CD4-positive, alpha-beta T cell treated with Interleukin-17A for 1 hour (primary cell): ENCODE results near the gene ZNF487.
"Not testable (repeated sequence)": the region's sequence is repeated elsewhere in the genome, so short reads cannot be mapped to it uniquely, and the experiment has no call there.

Experiments used
- DNase-seq: peaks from one replicate; pipeline ENCODE4 v3.0.0-alpha.2; 2020

Gene ZNF487

GRCh38 chr10:43407148-43407575 is 29.7 kb upstream of the ZNF487 start:
- peak; percentile 59 for DNase-seq

DNA sequence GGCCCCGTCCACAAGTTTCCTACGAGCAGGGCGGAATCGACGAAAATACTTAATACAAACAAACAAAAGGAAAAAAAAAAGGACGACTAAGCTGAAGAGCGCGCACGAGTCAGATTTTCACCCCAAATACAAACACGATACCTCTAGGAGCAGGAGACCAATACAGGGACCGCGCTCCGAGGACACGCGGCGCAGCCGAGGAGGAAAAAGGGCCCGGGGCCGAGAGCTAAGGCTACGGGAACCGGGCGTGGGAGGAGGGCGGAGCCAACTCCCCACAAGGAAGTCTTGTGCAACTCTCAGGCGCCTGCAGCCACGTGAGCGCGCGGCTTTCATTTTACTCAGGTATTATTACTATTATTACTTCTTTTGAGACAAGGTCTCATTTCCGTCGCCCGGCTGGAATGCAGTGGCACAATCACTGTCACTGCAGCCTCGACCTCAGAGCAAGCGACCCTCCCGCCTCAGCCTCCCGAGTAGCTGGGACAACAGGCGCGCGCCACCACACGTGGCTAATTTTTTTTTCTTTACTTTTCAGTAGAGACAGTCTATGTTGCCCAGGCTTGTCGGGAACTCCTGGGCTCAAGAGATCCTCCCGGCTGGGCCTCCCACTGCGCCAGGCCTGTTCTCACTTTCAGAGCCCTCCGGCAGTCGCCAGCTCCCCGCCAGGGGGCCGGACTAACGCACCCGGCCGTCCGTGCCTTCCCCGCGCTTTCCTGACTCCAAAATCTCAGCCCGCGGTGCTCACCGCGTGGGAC is 29.2 kb upstream of the ZNF487 start:
- peak; percentile 88 for DNase-seq

GRCh38 chr10:43408331-43408709 is 28.6 kb upstream of the ZNF487 start:
- DNase-seq: no peak

DNA sequence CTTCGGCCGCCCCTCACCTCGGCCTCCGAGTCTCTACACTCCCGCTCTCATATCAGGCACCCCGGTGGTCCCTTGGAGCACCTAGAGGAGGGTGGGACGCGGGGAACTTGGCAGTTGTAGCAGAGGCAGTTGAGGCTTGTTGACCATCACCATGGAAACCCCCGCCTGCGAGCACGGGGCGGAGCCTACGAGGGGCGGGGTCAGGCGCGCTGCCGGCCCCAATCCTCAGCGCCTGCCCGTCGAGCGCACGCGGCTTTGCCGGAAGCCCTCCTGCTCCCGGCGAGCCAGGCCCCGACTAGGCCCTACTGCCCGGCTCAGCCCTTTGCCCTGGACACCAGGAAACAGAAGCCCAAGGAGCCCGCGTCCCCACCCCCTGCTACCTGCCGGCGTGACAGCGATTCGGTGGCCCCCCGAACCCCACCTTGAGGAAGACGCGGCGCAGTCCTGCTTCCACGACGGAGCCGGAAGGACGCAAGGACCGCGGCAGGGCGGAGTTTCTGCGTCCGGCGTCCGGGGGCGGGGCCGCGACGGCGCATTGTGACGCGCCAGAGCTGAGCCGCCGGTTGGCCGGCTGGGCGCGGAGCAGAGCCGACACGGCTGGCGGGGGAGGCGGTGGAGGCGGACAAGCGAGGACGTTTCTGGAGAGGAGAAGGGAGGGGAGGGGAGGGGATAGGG is 28.1 kb upstream of the ZNF487 start, which contains the start of gene HNRNPF:
Gene HNRNPF, minus strand, starts transcription at position 477 of the 675 bp plus-strand sequence. CDS start 21,302 bp downstream, outside the sequence.
- DNase-seq: peak; percentile 97

DNA sequence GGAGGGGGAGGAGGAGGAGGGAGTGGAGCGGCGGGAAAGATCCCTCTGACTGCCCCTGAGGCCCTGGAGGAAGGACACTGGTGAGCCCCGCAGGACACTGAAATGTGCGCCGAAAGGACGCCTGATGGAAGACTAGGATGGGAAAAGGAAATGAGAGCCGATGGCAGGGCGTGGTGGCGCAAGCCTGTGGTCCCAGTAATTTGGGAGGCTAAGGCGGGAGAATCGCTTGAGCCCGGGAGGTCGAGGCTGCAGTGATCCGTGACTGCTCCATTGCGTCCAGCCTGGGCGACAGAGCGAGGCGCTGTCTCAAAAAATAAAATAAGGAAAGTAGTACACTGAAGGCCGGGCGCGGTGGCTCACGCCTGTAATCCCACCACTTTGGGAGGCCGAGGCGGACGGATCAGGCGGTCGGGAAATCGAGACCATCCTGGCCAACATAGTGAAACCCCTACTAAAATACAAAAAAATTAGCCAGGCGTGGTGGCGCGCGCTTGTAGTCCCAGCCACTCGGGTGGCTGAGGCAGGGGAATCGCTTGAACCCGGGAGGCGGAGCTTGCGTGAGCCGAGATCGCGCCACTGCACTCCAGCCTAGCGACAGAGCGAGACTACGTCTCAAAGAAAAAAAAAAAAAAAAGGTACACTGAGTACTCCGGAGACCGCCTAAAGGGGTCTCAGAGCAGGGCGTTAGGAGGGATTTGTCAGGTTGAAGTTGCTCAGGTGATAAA is 27.4 kb upstream of the ZNF487 start:
- peak; percentile 87 for DNase-seq

DNA sequence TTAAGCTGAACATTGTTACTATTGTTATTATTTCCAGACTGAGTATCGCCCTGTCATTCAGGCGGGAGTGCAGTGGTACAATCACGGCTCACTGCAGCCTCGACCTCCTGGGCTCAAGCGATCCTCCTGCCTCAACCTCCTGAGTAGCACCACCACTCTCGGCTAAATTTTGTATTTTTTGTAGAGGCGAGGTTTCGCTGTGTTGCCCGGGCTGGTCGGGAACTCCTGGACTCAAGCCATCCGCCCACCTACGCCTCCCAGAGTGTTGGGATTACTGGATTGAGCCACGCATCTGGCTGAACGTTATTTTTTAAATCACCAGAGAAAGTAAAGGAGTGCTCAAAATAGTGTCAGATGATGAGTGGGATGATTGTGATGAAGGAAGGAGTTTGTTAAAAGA is 26.6 kb upstream of the ZNF487 start:
- DNase-seq: no peak

DNA sequence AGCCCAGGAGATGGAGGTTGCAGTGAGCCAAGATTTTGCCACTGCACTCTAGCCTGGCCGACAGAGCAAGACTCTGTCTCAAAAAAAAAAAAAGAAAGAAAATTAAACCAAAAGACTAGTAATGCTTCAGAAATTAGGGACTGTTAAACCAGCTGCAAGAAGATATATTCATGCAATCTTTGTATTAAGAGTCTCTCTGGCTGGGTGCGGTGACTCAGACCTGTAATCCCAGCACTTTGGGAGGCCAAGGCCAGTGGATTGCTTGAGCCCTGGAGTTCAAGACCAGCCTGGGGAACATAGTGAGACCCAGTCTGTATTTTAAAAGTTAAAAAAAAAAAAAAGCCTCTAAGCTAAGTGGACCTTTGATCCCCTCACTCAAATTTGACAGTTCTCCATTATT is 25.4 kb upstream of the ZNF487 start:
- DNase-seq: no peak

- no peak for DNase-seq
Measured at GRCh38 chr10:43415544-43415943, 21.4 kb upstream of the ZNF487 start.

DNA sequence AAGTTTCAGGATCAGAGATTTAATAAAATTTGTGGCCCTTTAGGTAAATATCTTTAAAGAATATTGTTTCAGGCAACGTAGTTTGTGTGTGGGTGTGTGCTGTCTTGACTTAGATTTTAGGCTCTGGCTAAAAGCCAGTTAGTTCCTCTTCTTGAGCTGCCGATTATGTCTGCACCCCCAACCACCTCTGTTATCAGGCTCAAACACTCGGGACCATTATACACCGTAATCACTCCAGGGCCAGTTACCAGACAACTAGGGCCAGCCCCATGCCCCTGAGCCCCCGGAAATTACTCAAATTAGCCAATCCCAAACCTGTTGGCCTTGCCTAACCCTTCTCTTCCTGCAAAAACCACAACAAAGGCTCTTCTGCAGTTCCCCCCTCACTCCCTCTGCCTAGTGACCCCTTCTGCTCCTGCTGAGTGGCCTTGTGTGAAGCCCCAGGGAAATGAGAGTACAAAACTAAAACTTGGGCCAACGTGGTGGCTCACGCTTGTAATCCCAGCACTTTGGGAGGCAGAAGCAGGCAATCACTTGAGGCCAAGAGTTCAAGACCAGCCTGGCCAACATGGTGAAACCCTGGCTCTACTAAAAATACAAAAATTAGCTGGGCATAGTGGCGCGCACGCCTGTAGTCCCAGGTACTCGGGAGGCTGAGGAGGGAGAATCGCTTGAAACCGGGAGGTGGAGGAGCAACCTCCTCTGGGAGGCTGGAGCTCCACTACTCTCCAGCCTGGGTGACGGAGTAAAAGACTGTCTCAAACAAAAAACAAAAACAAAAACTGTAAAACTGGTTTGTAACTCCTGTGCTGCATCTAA is 18.8 kb upstream of the ZNF487 start:
- peak; percentile 77 for DNase-seq

DNA sequence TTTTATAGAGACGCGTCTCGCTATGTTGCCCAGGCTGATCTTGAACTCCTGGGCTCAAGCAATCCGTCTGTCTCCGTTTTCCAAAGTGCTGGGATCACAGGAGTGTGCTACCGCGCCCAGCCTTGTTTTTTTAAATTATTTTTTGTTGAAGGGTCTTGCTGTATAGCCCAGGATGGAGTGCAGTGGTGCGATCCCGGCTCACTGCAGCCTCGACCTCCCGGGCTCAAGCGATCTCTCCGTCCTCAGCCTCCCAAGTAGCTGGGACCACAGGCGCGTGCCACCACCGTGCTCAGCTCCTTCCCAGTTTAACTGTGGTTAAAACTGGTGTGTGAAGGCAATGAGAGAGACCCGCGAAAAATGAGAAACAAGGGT is 16.9 kb upstream of the ZNF487 start:
- no peak for DNase-seq

DNA sequence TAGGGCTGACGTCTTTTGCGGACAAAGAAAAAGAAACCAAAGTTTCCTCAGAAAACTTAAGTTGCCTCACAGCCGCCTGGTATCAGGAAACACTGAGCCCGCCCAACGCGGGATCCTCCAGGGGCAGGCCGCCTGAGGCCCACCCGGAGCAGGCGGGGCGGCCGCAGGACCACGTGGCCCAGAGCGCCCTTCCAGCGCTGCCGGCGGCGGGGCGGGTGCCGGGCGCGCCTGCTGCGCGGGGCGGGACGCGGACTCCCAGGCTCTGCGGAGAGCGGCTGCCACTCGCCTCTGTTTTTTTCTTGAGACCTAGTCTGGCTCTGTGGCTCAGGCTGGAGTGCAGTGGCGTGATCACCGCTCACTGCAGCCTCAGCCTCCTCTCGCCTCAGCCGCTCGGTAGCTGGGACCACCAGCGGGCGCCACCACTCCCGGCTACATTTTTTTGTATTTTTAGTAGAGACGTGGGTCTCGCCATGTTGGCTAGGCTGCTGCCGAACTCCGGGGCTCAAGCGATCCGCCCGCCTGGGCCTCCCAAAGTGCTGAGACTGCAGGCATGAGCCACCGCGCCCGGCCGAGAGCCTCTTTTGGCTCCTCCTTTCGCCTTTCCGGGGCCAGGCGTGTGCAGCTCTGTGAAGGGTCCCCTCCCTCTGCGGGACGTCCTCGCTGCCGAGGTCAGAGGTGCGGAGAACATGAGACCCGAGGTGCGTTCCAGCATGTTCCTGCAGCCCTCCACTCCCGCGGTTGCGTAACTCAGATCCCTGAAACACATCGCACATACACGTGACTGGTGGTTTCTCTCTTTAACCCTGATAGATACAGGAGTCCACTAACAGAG is 16.3 kb upstream of the ZNF487 start:
- peak; percentile 83 for DNase-seq

DNA sequence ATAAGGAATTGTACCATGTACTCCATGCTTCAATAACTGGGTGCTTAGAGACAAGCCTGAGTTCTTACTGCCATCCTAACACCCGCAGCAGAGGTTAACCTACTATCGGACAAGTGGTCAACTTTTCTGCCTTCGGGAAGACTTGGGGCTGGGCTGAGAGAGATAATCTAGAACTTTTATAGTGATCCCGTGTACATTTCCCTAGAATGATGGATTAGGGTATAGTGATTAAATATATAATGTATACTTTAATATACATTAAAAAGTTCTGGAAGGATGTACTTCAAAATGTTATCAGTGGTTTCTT is 15.8 kb upstream of the ZNF487 start:
- no peak for DNase-seq

GRCh38 chr10:43421519-43421918 is 15.4 kb upstream of the ZNF487 start:
- no peak for DNase-seq

- not testable (repeated sequence) for DNase-seq
Measured at GRCh38 chr10:43421944-43422343, 15.0 kb upstream of the ZNF487 start.

DNA sequence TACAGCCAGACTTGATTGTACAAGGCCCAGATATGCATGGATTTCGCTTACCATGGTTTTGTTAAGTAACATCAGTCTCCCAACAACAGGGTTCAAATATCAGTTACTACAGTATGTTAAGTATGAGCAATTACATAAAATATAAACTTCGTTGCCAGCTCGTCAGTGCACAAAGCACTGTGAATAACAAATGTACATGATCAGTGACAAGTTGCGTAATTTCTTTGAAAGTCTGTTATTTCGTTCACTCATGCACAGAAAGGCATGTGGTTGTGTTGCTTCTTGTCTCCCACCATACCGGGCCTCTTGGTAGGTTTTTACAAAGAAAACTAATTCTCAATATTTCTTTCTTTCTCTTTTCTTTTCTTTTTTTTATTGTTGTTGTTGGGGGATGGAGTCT is 12.5 kb upstream of the ZNF487 start:
- no peak for DNase-seq

GRCh38 chr10:43426476-43426875 is 10.4 kb upstream of the ZNF487 start:
- not testable (repeated sequence) for DNase-seq

- peak; percentile 31 for DNase-seq
Measured at GRCh38 chr10:43427166-43427825, 9.6 kb upstream of the ZNF487 start.

GRCh38 chr10:43430926-43431663 is 5.8 kb upstream of the ZNF487 start:
- DNase-seq: no peak

GRCh38 chr10:43437141-43437870 is 395 bp downstream of the ZNF487 start:
- DNase-seq: no peak
